RWPE2 (cell line): ENCODE measurements around the gene BRD8.
"Not testable (repeated sequence)": the region's sequence is repeated elsewhere in the genome, so short reads cannot be mapped to it uniquely, and the experiment has no call there.

Experiments used
- ATAC-seq: fragments of 200-7000 bp; cut with Tn5 transposase; 3 replicates; pipeline ENCODE4 v1.9.1; 2021; ENCODE audit warnings: low read depth
- DNase-seq: peaks from one replicate; pipeline ENCODE4 v3.0.0-alpha.2; 2020; ENCODE audit warnings: low spot score
- H3K27ac ChIP-seq: fragments of 450-650 bp; 2 replicates; pipeline ENCODE4 v1.5.1; 2017; ENCODE audit warnings: mild to moderate bottlenecking; ENCODE audit not compliant: poor library complexity, severe bottlenecking
- H3K27me3 ChIP-seq: fragments of 250-450 bp; sonication (Bioruptor Pico); 2 replicates; pipeline ENCODE4 v1.5.1; 2021; ENCODE audit warnings: mild to moderate bottlenecking, moderate library complexity; ENCODE audit not compliant: insufficient read depth, poor library complexity, severe bottlenecking
- H3K36me3 ChIP-seq: fragments of 250-450 bp; sonication (Bioruptor Pico); 2 replicates; pipeline ENCODE4 v1.5.1; 2020; ENCODE audit warnings: low read depth, mild to moderate bottlenecking, moderate library complexity
- H3K4me1 ChIP-seq: fragments of 250-450 bp; sonication (Bioruptor Pico); 2 replicates; pipeline ENCODE4 v1.5.1; 2021; ENCODE audit warnings: mild to moderate bottlenecking, moderate library complexity; ENCODE audit not compliant: insufficient read depth, poor library complexity, severe bottlenecking
- H3K4me3 ChIP-seq: fragments of 250-450 bp; sonication (Bioruptor Pico); 2 replicates; pipeline ENCODE4 v1.5.1; 2021; ENCODE audit warnings: mild to moderate bottlenecking, moderate library complexity; ENCODE audit not compliant: severe bottlenecking
- H3K9me3 ChIP-seq: fragments of 250-450 bp; sonication (Bioruptor Pico); 2 replicates; pipeline ENCODE4 v1.5.1; 2021; ENCODE audit warnings: mild to moderate bottlenecking, moderate library complexity; ENCODE audit not compliant: severe bottlenecking
- CTCF ChIP-seq: fragments of 450-650 bp; IDR thresholded peaks from one replicate; pipeline ENCODE4 v1.5.1; 2017; ENCODE audit warnings: mild to moderate bottlenecking, moderate library complexity; ENCODE audit not compliant: poor library complexity, severe bottlenecking

Gene BRD8

GRCh38 chr5:138149530-138149929 is 28.9 kb downstream of the BRD8 start:
- no peaks in the 10 kb centered on the region for H3K27me3 ChIP-seq
- no peaks in the 10 kb centered on the region for H3K9me3 ChIP-seq
- H3K4me1 ChIP-seq: peaks cover 11% of the 10 kb centered on the region
- H3K27ac ChIP-seq: no peak overlapping the region
- no peak overlapping the region for H3K4me3 ChIP-seq
- no peaks in the 10 kb centered on the region for H3K36me3 ChIP-seq
- TF ChIP-seq CTCF: no peak
- DNase-seq (no peak), ATAC-seq (peak; percentile 60; the same call in 1 of the 3 replicates)

- ATAC-seq: peak; percentile 97
- TF ChIP-seq CTCF: no peak
- H3K27me3 ChIP-seq: no peaks in the 10 kb centered on the region
Measured at GRCh38 chr5:138148811-138149210, 29.6 kb downstream of the BRD8 start.

GRCh38 chr5:138143578-138143977 is 34.9 kb downstream of the BRD8 start:
- H3K9me3 ChIP-seq, H3K27ac ChIP-seq, DNase-seq, H3K36me3 ChIP-seq, ATAC-seq, H3K4me3 ChIP-seq, H3K4me1 ChIP-seq, H3K27me3 ChIP-seq: not testable (repeated sequence)

More at GRCh38 chr5:138148811-138149210, 29.6 kb downstream of the BRD8 start:
- no peaks in the 10 kb centered on the region for H3K9me3 ChIP-seq
- H3K27ac ChIP-seq: no peak overlapping the region
- no peak overlapping the region for H3K4me3 ChIP-seq
- peak; percentile 77 for DNase-seq
- peaks cover 11% of the 10 kb centered on the region for H3K4me1 ChIP-seq
- no peaks in the 10 kb centered on the region for H3K36me3 ChIP-seq

GRCh38 chr5:138141734-138142133 is 36.7 kb downstream of the BRD8 start:
- no peaks in the 10 kb centered on the region for H3K36me3 ChIP-seq
- peaks cover 10% of the 10 kb centered on the region for H3K4me1 ChIP-seq
- H3K27ac ChIP-seq: no peak overlapping the region
- ATAC-seq (no peak), DNase-seq (no peak)
- H3K9me3 ChIP-seq: no peaks in the 10 kb centered on the region
- H3K27me3 ChIP-seq: no peaks in the 10 kb centered on the region
- no peak for TF ChIP-seq CTCF
- no peak overlapping the region for H3K4me3 ChIP-seq

GRCh38 chr5:138140268-138140667 is 38.2 kb downstream of the BRD8 start:
- no peak for DNase-seq
- ATAC-seq: no peak
- Histone ChIP-seq H3K27me3 (no peaks in the 10 kb centered on the region), H3K4me3 (no peak overlapping the region), H3K27ac (no peak overlapping the region), H3K9me3 (no peaks in the 10 kb centered on the region), H3K4me1 (peaks cover 5% of the 10 kb centered on the region), H3K36me3 (no peaks in the 10 kb centered on the region)
- no peak for TF ChIP-seq CTCF
